Glomerular visceral epithelial cell (primary cell): ENCODE measurements around the gene HMG20B.

ENCODE experiments used
- DNase-seq: peaks from one replicate; pipeline ENCODE4 v3.0.0-alpha.2; 2016; ENCODE audit errors: extremely low spot score

Gene HMG20B

GRCh38 chr19:3607303-3608078, 34.7 kb downstream of the HMG20B start:
- no peak for DNase-seq

GRCh38 chr19:3608079-3608641, 35.4 kb downstream of the HMG20B start:
- no peak for DNase-seq

DNA sequence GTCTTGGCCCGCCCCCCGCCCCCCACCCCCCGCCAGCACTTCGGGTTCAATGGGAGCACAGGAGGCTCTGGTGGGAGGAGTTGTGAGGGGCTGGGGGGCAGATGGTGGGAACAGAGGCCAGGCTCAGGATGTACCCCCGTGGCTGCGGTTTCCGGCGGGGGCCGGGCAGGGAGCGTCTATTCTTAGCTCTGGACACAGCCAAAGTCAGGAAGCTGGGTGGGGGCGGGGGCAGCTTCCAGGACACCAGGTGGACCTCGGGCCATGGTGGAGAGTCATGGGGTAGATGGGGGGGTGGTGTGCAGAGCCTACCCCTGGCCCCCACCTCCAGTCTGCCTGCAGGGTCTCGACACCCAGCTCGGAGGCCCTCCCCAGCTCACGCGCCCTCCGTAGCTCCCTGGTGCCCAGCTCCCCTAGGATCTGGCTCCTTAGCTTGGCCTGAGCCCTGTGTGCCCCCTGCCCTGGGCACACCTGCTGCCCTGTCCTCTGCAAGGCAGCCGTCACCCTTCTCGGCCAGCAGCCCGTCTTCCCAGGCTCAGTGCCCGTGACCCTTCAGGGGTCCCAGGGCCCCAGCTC, 36.1 kb downstream of the HMG20B start:
- DNase-seq, result no peak

DNA sequence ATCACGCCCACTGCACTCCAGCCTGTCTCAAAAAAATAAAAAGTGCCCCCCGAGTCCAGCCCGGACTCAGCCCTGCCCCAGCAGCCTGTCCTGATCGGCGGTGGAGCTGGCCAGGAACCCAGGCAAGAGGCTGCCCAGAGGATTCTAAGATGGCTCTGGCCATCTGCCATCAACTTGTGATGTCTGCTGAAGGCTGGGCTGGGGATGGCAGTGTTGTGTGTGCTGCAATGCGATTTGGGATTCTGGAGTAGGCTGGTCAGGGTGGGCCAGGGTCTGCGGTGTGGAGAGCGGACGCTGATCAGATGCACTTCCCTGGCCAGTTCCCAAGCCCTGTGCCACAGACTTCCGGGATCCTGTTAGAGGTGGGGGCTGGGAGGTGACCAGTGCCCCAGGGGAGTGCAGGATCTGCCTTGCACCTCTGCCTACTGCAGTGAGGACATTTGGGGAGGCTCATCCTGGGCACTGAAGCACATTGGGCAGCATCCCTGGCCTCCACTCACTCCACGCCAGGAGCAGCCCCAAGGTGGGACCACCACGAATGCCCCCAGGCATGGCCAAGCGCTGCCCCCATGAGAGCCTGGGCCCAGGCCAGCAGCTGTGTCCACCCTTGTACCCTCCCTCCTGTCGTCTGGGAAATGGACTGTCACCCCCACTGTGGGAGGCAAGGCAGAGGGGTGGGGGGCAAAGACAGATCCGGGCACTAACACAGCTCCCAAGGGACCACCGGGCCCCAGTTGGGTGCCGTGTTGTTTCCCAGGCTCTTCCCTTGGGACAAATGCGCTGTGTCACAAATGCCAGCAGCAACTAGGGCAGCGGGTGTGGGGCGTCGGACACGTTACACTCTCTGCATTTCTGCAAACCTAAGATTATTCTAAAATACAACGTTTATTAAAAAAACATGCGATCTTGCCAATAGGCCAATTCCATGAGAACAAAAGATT, 37.3 kb downstream of the HMG20B start:
- no peak for DNase-seq

DNA sequence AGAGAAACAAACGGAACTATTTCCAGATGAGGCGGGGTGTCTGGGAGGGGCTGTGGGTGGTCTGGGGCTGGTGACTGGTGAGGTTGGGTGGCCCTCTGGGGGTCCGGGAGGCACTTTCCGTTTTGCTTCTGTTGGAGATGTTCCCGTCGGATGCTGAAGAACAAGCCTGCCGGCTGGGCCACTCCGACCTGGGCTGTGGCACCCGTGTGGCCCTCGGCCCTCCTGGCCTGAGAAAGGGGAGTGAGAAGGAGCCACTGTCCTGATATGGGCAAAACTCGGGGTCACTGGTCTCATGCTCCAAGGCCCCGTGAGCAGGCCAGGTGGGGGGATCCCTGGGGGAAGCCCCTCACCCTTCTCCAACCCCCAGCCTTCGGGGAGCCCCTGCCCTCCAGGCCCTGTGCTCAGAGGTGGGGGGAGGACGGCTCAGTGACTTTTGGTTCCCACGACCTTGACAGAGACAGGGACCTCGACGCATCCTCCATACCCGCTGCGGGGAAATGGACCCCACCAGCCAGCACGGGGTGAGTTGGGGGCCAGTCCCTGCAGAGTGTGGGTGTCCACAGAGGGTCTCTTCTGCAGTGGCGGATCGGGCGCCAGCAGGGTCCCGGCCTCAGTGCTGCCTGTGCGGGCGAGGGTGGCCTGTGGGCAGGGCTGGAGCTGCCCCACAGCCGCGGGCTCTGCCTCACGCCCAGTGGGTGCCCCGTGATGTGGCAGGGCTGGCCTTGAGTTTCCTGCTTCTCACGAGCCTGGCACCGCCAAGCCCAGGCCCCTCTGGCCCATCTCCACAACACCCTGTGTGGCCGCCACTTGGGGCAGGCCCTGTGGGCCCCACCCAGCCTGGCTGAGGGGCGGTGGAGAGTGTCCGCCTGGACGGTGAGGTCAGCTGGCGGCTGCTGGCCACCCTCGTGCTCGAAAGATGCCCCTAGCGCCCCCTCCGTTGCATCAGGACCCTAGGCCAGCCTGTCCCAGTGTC, 38.3 kb downstream of the HMG20B start:
- no peak for DNase-seq

GRCh38 chr19:3611841-3612240, 39.1 kb downstream of the HMG20B start:
- DNase-seq, result no peak

DNA sequence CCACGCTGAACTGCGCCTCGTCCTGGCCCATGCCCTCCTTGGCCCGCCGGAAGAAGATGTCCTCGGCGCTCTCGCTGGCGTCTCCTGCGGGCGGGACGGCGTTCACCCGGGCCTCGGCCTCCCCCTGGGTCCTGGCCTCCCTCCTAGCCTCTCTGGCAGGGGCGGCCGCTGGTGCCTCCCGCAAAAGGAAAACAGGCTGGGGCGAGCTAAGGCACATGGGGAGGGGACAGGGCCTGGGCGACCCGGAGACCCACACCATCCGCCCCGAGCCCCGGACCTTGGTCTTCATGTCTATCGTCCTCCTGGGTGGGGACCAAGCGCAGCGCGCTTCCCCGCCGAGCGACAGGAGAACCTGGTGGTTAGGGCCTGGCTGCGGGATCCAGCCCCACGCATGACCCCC, 39.6 kb downstream of the HMG20B start:
- no peak for DNase-seq

DNA sequence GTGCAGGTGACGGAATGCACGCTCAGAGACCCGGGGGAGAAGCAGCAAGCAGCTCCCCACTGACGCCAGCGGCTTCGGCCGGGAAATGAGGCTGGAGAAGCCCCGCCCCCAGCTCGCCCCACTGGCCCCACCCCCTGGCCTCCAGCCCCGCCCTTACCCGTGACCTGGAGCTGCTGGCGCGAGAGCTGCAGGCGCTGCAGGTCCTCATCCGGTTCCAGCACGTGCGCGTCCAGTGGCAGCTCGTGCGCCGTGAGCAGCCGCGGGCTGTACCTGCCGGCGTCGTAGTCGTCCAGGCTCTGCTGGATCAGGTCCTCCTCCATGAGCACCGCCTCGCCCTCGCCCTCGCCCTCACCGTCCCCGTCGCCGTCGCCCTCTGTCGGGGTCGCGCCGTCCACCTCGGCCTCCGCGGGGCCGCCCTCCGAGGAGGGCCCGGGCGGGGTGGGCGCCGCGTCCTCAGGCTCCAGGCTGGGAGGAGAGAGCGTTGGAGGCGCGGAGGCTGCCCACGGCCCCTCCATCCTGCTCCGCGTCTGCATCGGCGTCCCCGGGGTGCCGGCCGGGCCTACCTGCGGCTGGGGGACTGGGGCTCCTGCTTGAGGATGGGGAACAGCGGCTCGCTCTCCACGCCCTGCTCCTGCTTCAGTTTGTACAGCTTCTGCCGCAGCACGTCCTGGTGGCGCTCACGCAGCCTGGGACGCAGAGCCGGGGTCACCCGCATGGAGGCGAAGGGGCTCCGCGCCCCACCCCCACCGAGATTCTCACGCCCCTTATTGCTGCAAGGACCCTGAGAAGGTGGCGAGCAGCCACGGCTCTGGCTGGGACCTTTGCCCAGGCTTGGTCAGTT, 40.4 kb downstream of the HMG20B start:
- DNase-seq, result no peak

GRCh38 chr19:3613818-3614661, 41.3 kb downstream of the HMG20B start:
- DNase-seq, result no peak

DNA sequence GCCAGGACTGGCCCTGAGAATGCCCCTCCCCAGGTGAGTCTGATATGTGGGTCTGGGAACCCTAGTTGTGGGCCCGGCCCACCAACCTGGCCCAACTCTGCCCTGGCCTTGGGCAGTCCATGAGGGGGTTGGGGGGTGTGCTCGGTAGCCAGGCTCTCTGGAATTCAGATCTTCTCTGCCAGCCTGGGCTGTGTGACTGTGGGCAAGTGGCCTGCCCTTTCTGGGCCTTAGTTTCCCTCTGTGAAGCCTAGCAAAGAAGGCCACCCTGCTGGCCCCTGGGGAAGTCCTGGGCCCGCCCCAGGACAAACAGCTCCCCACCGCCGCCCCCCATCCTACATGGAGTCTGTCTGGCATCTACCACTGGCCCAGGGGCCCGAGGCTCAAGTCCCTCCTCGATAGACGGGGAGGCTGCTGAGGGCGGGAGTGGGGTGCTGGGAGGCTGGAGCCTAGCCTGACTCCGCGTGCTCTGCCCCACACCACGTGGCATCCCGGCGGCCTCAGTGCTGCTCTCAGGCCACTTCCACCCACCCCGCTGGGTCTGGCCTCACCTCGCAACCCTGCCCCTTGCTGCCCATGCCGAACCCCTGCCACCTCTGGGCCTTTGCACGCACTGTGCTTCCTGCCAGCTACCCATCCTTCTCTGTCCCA, 42.2 kb downstream of the HMG20B start:
- no peak for DNase-seq

DNA sequence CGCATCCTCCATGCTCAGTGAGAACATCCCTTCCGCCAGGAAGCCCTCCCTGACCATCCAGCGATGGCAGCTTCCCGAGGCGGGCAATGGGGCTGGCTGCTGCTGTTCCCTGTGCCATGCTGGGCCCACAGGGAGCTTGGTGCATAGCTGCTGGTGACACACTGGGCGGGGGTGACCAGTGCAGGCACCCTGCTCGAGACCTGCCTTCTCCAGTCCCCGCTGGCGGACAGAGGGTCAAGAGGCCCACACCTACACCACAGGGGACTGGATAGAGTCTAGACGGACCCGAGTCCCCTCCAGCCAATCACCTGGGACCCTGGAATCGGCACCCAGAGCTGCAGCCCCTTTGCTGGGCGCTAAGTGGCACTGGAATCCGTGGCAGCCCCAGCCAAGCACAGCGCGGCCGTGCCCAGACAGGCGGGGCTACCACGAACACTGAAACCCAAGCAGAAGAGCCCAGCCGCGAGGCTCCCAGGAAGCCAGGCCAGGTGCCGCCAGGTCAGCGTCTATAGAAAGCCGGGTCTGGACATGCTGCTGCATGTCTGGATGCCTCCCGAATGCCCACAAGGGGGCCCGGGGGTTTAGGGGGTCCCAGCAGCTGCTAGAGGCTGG, 42.9 kb downstream of the HMG20B start:
- no peak for DNase-seq

DNA sequence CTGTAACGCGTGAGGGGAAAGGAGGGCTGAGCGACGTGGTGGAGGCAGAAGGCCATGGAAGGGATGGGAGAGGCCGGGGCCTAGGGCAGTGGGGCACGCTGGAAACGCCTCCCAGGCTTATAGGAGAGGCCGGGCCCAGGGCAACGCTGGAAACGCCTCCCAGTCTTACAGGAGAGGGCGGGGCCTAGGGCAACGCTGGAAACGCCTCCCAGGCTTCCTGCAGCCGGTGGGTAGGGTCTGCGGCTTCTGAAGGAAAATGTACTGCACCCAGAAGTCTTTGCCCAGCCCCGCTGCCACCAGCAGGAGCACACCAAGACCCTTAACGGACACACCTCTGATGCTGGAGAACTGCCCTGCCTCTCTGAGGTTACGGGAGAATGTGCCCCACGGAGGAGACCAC, 44.7 kb downstream of the HMG20B start:
- no peak for DNase-seq

GRCh38 chr19:3618144-3618810, 45.5 kb downstream of the HMG20B start:
- DNase-seq, result peak; percentile 25

GRCh38 chr19:3618811-3619630, 46.3 kb downstream of the HMG20B start:
- DNase-seq, result no peak

DNA sequence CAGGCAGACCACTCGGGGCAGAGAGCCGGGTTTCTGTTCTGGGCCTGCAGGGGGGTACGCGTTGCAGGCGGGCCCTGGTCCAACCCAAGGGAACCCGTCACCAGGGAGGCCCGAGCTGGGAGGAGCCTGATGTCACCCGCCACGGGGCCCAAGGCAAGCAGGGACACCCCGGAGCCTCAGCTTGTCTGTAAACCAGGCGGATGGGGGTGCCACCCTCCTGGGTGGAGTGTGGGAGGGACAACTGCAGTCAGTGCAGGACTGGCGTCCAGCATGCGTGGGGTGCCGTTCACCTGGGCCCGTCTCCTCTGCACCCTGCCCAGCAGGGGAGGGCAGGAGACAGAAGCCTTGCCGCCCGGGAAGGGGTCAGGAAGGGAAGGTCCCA, 46.9 kb downstream of the HMG20B start:
- DNase-seq, result no peak

GRCh38 chr19:3620145-3620816, 47.5 kb downstream of the HMG20B start:
- no peak for DNase-seq
